HepG2 (cell line): ENCODE results near the gene CCT5. TPM values are rescaled to one million over a fixed set of nuclear protein-coding genes. Genes with fewer than 3 reads are reported as not detected.

Experiments
- ATAC-seq: fragments of 200-7000 bp; cut with Tn5 transposase; 3 replicates; pipeline ENCODE4 v1.9.1; 2020; ENCODE audit warnings: mild to moderate bottlenecking, moderate library complexity
- BruUV-seq: library from RNA; stranded (reverse); fragments of 400-500 nt; replicated peaks from 2 replicates; lab custom pipeline; 2021; lab: Mats Ljungman, UMichigan
- CTCF ChIA-PET: fragments of 300-600 bp; formaldehyde crosslinking; extraction: SDS; loops from one replicate; lab custom pipeline; 2021; ENCODE audit warnings: low total read pairs, inconsistent platforms, low intra/inter-chr PET ratio; lab: Yijun Ruan, JAX
- POLR2A ChIA-PET: fragments of 350-600 bp; sonication (Branson Sonifier 250); formaldehyde crosslinking; loops from one replicate; lab custom pipeline; 2020; ENCODE audit warnings: antibody characterized with exemption, inconsistent platforms; lab: Yijun Ruan, JAX
- DNase-seq: peaks from one replicate; pipeline ENCODE4 v3.0.0-alpha.2; 2015; ENCODE audit warnings: low spot score
- FAIRE-seq: peaks from 3 replicates; lab custom pipeline; 2011; peaks lifted over from hg19 to GRCh38; lab: Jason Lieb, UNC
- H2AFZ ChIP-seq: one replicate; pipeline ENCODE4 v1.6.1; 2011; ENCODE audit warnings: low read length, inconsistent platforms
- H3K27ac ChIP-seq: fragments of 300-600 bp; 3 replicates; pipeline ENCODE4 v1.8.0; 2011; ENCODE audit warnings: mixed run types, mild to moderate bottlenecking, mixed read lengths, low read length, inconsistent platforms; ENCODE audit not compliant: insufficient read depth; ENCODE audit errors: extremely low read length
- H3K27me3 ChIP-seq, 2 experiments: fragments of 200-600 bp in 1 of 2; 2 replicates in 1 of 2; 3 replicates in 1 of 2; pipeline versions ENCODE4 v1.6.0 to v1.8.0; 2011; ENCODE audit warnings: low read length in 2 of 2, mild to moderate bottlenecking in 2 of 2, moderate library complexity in 2 of 2, inconsistent platforms in 1 of 2; ENCODE audit not compliant: insufficient read depth in 2 of 2, control insufficient read depth in 1 of 2
- H3K36me3 ChIP-seq, 2 experiments: fragments of 200-600 bp in 1 of 2; replicated peaks in 1 of 2; 2 replicates in 1 of 2; 3 replicates in 1 of 2; pipeline versions ENCODE4 v1.5.1 to v1.8.0; 2011; ENCODE audit warnings: low read length in 2 of 2, inconsistent platforms in 1 of 2; ENCODE audit not compliant: insufficient read depth in 2 of 2, control insufficient read depth in 1 of 2
- H3K4me1 ChIP-seq: 2 replicates; pipeline ENCODE4 v1.5.1; 2012; ENCODE audit warnings: low read length, inconsistent platforms; ENCODE audit not compliant: insufficient read depth
- H3K4me2 ChIP-seq: 2 replicates; pipeline ENCODE4 v1.6.0; 2011; ENCODE audit warnings: low read depth, low read length, inconsistent platforms
- H3K4me3 ChIP-seq, 3 experiments: fragments of 200-600 bp in 1 of 3; sonication (generic), shearing (Covaris generic) in 1 of 3; replicated peaks in 1 of 3; 2 replicates each; pipeline ENCODE4 v1.5.1; 2011 to 2016; ENCODE audit warnings: low read length in 3 of 3, inconsistent platforms in 2 of 3, low read depth in 2 of 3, mild to moderate bottlenecking in 2 of 3, control low read depth in 1 of 3, mixed read lengths in 1 of 3; ENCODE audit not compliant: insufficient read depth in 1 of 3
- H3K79me2 ChIP-seq: one replicate; pipeline ENCODE4 v1.6.1; 2011; ENCODE audit warnings: low read length, inconsistent platforms; ENCODE audit not compliant: insufficient read depth
- H3K9ac ChIP-seq: 2 replicates; pipeline ENCODE4 v1.6.0; 2011; ENCODE audit warnings: mild to moderate bottlenecking, low read depth, low read length, inconsistent platforms; ENCODE audit not compliant: insufficient read depth
- H3K9me3 ChIP-seq: 2 replicates; pipeline ENCODE4 v1.5.1; 2012; ENCODE audit warnings: mild to moderate bottlenecking, low read length
- H4K20me1 ChIP-seq: 2 replicates; pipeline ENCODE4 v1.6.0; 2011; ENCODE audit warnings: inconsistent platforms, mild to moderate bottlenecking, low read length, moderate library complexity; ENCODE audit not compliant: insufficient read depth
- ISX ChIP-seq: sonication (generic); formaldehyde crosslinking; conservative IDR thresholded peaks from 2 replicates; pipeline ENCODE4 v1.5.0; 2020; ENCODE audit warnings: missing genetic modification reagents
- KLF16 ChIP-seq, 2 experiments: sonication (generic) in 1 of 2; formaldehyde crosslinking in 1 of 2; IDR thresholded peaks; 2 replicates each; pipeline versions ENCODE4 v1.6.1 to v1.8.0; 2016 to 2023; ENCODE audit warnings: missing genetic modification reagents in 2 of 2, missing compliant biosample characterization in 1 of 2
- MYPOP ChIP-seq: sonication (generic); formaldehyde crosslinking; IDR thresholded peaks from 2 replicates; pipeline ENCODE4 v1.8.1; 2023; ENCODE audit warnings: mild to moderate bottlenecking, moderate library complexity, missing genetic modification reagents
- NFE2L2 ChIP-seq: fragments of 150-350 bp; IDR thresholded peaks from 2 replicates; pipeline ENCODE4 v1.6.1; 2014; ENCODE audit warnings: low read length
- NR2F1 ChIP-seq, 2 experiments: fragments of 450-650 bp in 1 of 2; formaldehyde crosslinking in 1 of 2; IDR thresholded peaks; 2 replicates each; pipeline versions ENCODE4 v1.5.0 to v1.6.1; 2016 to 2020; ENCODE audit warnings: mild to moderate bottlenecking in 1 of 2, missing compliant biosample characterization in 1 of 2, missing genetic modification reagents in 1 of 2, moderate library complexity in 1 of 2
- NR2F2 ChIP-seq: IDR thresholded peaks from 2 replicates; pipeline ENCODE4 v1.6.1; 2012; ENCODE audit warnings: low read depth, inconsistent platforms, borderline replicate concordance
- NR3C1 ChIP-seq: sonication (generic); formaldehyde crosslinking; IDR thresholded peaks from 2 replicates; pipeline ENCODE4 v1.4.0; 2020; ENCODE audit warnings: missing genetic modification reagents
- PHB2 ChIP-seq: fragments of 450-650 bp; IDR thresholded peaks from 2 replicates; pipeline ENCODE4 v1.6.1; 2018; ENCODE audit not compliant: partially characterized antibody
- SNAI1 ChIP-seq: sonication (generic); formaldehyde crosslinking; IDR thresholded peaks from 2 replicates; pipeline ENCODE4 v1.5.0; 2020; ENCODE audit warnings: mild to moderate bottlenecking, missing genetic modification reagents, borderline replicate concordance
- XRCC5 ChIP-seq: fragments of 200-400 bp; formaldehyde crosslinking; optimal IDR thresholded peaks from 2 replicates; pipeline ENCODE3; 2017; ENCODE audit warnings: mild to moderate bottlenecking, low read length
- ZBTB20 ChIP-seq: sonication (generic); formaldehyde crosslinking; IDR thresholded peaks from 2 replicates; pipeline ENCODE4 v1.8.1; 2023; ENCODE audit warnings: missing genetic modification reagents, low read depth, mild to moderate bottlenecking, borderline replicate concordance
- ZNF331 ChIP-seq: sonication (generic); formaldehyde crosslinking; IDR thresholded peaks from 2 replicates; pipeline ENCODE4 v1.4.0; 2020; ENCODE audit warnings: missing genetic modification reagents
- ZNF335 ChIP-seq: sonication (generic); formaldehyde crosslinking; IDR thresholded peaks from 2 replicates; pipeline ENCODE4 v1.4.0; 2020; ENCODE audit warnings: missing genetic modification reagents
- ZNF552 ChIP-seq: sonication (generic); formaldehyde crosslinking; IDR thresholded peaks from 2 replicates; pipeline ENCODE4 v1.9.0; 2022; ENCODE audit warnings: missing genetic modification reagents, mild to moderate bottlenecking, borderline replicate concordance
- ZNF704 ChIP-seq: sonication (generic); formaldehyde crosslinking; IDR thresholded peaks from 2 replicates; pipeline ENCODE4 v1.8.1; 2023; ENCODE audit warnings: mild to moderate bottlenecking, inconsistent platforms, moderate library complexity, missing genetic modification reagents, borderline replicate concordance
- WGBS: methylation state at CpG from one replicate; pipeline ENCODE4 v1.1.6; 2017; ENCODE audit warnings: low lambda C conversion rate; 5-methylcytosine and 5-hydroxymethylcytosine counted together
- in situ Hi-C: cut with HindIII; loops from 2 replicates; pipeline ENCODE4 v1.10.0; 2017; ENCODE audit warnings: low pct_unique_long_range_greater_than_20kb; ENCODE audit not compliant: extremely low pct_ligation_motif_present
- intact Hi-C: fragments of 100-400 bp; cut with micrococcal nuclease; formaldehyde crosslinking; loops from one replicate; pipeline ENCODE4 v1.10.0; 2022; ENCODE audit not compliant: unreplicated experiment
- polyA plus RNA-seq, 8 experiments: library from polyadenylated mRNA; depleted of rRNA in 3 of 8; stranded (reverse) in 7 of 8; unstranded in 1 of 8; fragments of >200 nt; fragmentation: Illumina TruSeq in 4 of 8; extraction: Trizol in 4 of 8; gene quantifications; 2 replicates each; pipeline versions ENCODE4 v1.2.1 to v1.2.3, GENCODE V29; 2011 to 2016; ENCODE audit warnings: low read depth in 4 of 8, missing spikeins in 1 of 8, mixed read lengths in 1 of 8; ENCODE audit not compliant: insufficient read depth in 1 of 8
- total RNA-seq, 5 experiments: library from RNA; depleted of rRNA; stranded (reverse); fragments of >200 nt; fragmentation: Illumina TruSeq; extraction: Trizol; gene quantifications; 2 replicates each; pipeline ENCODE4 v1.2.3, GENCODE V29; 2016; ENCODE audit warnings: low read depth in 1 of 5
- TF ChIP-seq, protein P1 (sequence below): sonication (generic); formaldehyde crosslinking; IDR thresholded peaks from 2 replicates; pipeline ENCODE4 v1.5.0; 2020; ENCODE audit warnings: mild to moderate bottlenecking, missing genetic modification reagents
- TF ChIP-seq, protein P2 (sequence below): fragments of 450-650 bp; IDR thresholded peaks from 2 replicates; pipeline ENCODE4 v1.6.1; 2016
- TF ChIP-seq, protein P3 (sequence below): sonication (generic); formaldehyde crosslinking; IDR thresholded peaks from 2 replicates; pipeline ENCODE4 v1.4.0; 2020; ENCODE audit warnings: mild to moderate bottlenecking, missing genetic modification reagents

CCT5 gene
- total and polyA plus RNA-seq, 2 of the 13 experiments (the other 11 are each of a cell fraction or from before 2014, with no cell fraction given), result 319 to 708 TPM

DNA sequence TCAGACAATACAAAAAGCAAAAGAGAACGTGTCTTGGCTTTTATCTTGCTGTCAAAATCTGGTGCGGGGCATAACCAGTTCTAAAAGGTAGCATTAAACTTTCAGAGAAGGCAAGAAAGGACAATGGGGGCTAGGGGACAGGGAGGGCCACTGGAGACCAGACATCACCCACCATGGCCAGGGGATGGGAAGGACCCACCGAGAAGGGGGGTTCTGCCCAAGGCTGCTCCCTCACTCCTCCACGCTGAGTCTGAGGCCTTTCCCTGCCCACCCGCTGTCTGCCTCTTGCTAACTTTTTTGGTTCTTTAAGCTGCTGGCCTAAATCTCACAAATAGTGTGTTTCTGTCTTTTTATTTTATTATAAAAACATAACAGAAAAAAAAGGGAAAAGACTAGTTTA lies 34.0 kb upstream of the CCT5 start:
- H3K9me3 ChIP-seq, result no peaks in the 10 kb centered on the region
- ATAC-seq, result no peak
- intact Hi-C loops, result no loop called here
- POLR2A ChIA-PET, result no interaction called here
- H3K4me2 ChIP-seq, result no peak overlapping the region
- H3K79me2 ChIP-seq, result no peaks in the 10 kb centered on the region
- no peaks in the 10 kb centered on the region for H3K36me3 ChIP-seq
- no peaks in the 10 kb centered on the region for H3K4me1 ChIP-seq
- H2AFZ ChIP-seq, result no peak overlapping the region
- no peak for FAIRE-seq
- H3K27me3 ChIP-seq, result no peaks in the 10 kb centered on the region
- in situ Hi-C loops, result no loop called here
- no peak overlapping the region for H3K9ac ChIP-seq
- no peak overlapping the region for H3K27ac ChIP-seq
- no peak overlapping the region for H3K4me3 ChIP-seq
- no peaks in the 10 kb centered on the region for H4K20me1 ChIP-seq
- BruUV-seq, result no TSS peak
- CTCF ChIA-PET, result no interaction called here
- DNase-seq, result no peak
- WGBS, result 65% methylated on average over 5 of the region's 5 CpGs
- TF ChIP-seq NR2F2 (no peak), ZNF704 (CRISPR knock-in tag) (no peak), SNAI1 (CRISPR knock-in tag) (no peak), ZNF331 (CRISPR knock-in tag) (no peak), NR2F1 (CRISPR knock-in tag; IDR thresholded peaks at IDR 0.05) (no peak), ZBTB20 (no peak), ZNF335 (CRISPR knock-in tag) (no peak), ISX (CRISPR knock-in tag) (no peak), MYPOP (no peak), PHB2 (no peak), NFE2L2 (no peak), ZNF552 (CRISPR knock-in tag) (no peak), XRCC5 (no peak), KLF16 (CRISPR knock-in tag; IDR thresholded peaks at IDR 0.05) (no peak), NR3C1 (CRISPR knock-in tag) (no peak)
- TF ChIP-seq, protein P1, sequence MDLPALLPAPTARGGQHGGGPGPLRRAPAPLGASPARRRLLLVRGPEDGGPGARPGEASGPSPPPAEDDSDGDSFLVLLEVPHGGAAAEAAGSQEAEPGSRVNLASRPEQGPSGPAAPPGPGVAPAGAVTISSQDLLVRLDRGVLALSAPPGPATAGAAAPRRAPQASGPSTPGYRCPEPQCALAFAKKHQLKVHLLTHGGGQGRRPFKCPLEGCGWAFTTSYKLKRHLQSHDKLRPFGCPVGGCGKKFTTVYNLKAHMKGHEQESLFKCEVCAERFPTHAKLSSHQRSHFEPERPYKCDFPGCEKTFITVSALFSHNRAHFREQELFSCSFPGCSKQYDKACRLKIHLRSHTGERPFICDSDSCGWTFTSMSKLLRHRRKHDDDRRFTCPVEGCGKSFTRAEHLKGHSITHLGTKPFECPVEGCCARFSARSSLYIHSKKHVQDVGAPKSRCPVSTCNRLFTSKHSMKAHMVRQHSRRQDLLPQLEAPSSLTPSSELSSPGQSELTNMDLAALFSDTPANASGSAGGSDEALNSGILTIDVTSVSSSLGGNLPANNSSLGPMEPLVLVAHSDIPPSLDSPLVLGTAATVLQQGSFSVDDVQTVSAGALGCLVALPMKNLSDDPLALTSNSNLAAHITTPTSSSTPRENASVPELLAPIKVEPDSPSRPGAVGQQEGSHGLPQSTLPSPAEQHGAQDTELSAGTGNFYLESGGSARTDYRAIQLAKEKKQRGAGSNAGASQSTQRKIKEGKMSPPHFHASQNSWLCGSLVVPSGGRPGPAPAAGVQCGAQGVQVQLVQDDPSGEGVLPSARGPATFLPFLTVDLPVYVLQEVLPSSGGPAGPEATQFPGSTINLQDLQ (CRISPR knock-in tag), result no peak
- TF ChIP-seq, protein P2, sequence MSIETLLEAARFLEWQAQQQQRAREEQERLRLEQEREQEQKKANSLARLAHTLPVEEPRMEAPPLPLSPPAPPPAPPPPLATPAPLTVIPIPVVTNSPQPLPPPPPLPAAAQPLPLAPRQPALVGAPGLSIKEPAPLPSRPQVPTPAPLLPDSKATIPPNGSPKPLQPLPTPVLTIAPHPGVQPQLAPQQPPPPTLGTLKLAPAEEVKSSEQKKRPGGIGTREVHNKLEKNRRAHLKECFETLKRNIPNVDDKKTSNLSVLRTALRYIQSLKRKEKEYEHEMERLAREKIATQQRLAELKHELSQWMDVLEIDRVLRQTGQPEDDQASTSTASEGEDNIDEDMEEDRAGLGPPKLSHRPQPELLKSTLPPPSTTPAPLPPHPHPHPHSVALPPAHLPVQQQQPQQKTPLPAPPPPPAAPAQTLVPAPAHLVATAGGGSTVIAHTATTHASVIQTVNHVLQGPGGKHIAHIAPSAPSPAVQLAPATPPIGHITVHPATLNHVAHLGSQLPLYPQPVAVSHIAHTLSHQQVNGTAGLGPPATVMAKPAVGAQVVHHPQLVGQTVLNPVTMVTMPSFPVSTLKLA, result no peak
- TF ChIP-seq, protein P3, sequence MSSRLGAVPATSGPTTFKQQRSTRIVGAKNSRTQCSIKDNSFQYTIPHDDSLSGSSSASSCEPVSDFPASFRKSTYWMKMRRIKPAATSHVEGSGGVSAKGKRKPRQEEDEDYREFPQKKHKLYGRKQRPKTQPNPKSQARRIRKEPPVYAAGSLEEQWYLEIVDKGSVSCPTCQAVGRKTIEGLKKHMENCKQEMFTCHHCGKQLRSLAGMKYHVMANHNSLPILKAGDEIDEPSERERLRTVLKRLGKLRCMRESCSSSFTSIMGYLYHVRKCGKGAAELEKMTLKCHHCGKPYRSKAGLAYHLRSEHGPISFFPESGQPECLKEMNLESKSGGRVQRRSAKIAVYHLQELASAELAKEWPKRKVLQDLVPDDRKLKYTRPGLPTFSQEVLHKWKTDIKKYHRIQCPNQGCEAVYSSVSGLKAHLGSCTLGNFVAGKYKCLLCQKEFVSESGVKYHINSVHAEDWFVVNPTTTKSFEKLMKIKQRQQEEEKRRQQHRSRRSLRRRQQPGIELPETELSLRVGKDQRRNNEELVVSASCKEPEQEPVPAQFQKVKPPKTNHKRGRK (CRISPR knock-in tag), result no peak
